SK-N-SH (cell line): ENCODE data around the gene MFAP1.

Experiments used
- CTCF ChIP-seq: fragments of 200-600 bp; sonication (generic); IDR thresholded peaks from 2 replicates; pipeline ENCODE4 v1.6.1; 2017; ENCODE audit warnings: antibody characterized with exemption, mild to moderate bottlenecking, moderate library complexity
- EP300 ChIP-seq, 2 experiments: IDR thresholded peaks; 2 replicates each; pipeline versions ENCODE4 v1.4.0 to v1.6.1; 2012; ENCODE audit warnings: borderline replicate concordance in 1 of 2, low read depth in 1 of 2, low read length in 1 of 2
- GABPA ChIP-seq: IDR thresholded peaks from 2 replicates; pipeline ENCODE4 v1.4.0; 2012; ENCODE audit warnings: low read depth, mild to moderate bottlenecking
- MXI1 ChIP-seq: IDR thresholded peaks from 2 replicates; pipeline ENCODE4 v1.6.1; 2012; ENCODE audit warnings: mild to moderate bottlenecking, low read depth, low read length, improper control_type of control experiment
- PBX3 ChIP-seq: IDR thresholded peaks from 2 replicates; pipeline ENCODE4; 2012
- RCOR1 ChIP-seq: fragments of 150-350 bp; IDR thresholded peaks from 2 replicates; pipeline ENCODE4 v1.6.1; 2017; ENCODE audit warnings: antibody characterized with exemption, low read length
- RXRA ChIP-seq: IDR thresholded peaks from 2 replicates; pipeline ENCODE4 v1.4.0; 2012; ENCODE audit warnings: low read depth, mild to moderate bottlenecking, borderline replicate concordance
- TCF12 ChIP-seq: IDR thresholded peaks from 2 replicates; pipeline ENCODE4 v1.4.0; 2012

GRCh38 chr15:43771816-43772215 lies 52.7 kb downstream of the MFAP1 start:
- TF ChIP-seq GABPA (no peak), CTCF (no peak), EP300 (IDR thresholded peaks at IDR 0.05; ENCODE audit: borderline replicate concordance in 1 of 2, low read depth in 1 of 2, low read length in 1 of 2) (no peak), RXRA (no peak), PBX3 (no peak), MXI1 (no peak), RCOR1 (no peak), TCF12 (no peak)
